Ramos (cell line): ENCODE measurements around the gene DLX1.

Source experiments
- in situ Hi-C: fragments of 300-500 bp; cut with MboI; formaldehyde crosslinking; loops from one replicate; pipeline ENCODE4 v1.14.3; 2022; ENCODE audit warnings: low sequenced_read_pairs; ENCODE audit not compliant: unreplicated experiment

The DLX1 gene

GRCh38 chr2:172095905-172096625, 10.8 kb downstream of the DLX1 start:
- in situ Hi-C loops, result no loop called here

- in situ Hi-C loops, result no loop called here
Measured at GRCh38 chr2:172096626-172097547, 11.6 kb downstream of the DLX1 start.

- in situ Hi-C loops, result no loop called here
Measured at GRCh38 chr2:172097557-172098131, 12.3 kb downstream of the DLX1 start.

GRCh38 chr2:172098287-172098649, 13.0 kb downstream of the DLX1 start:
- in situ Hi-C loops, result no loop called here

- in situ Hi-C loops, result no loop called here
Measured at GRCh38 chr2:172098650-172099471, 13.6 kb downstream of the DLX1 start.

- in situ Hi-C loops, result loop anchor here (10.0 to 25.0 kb wide), 2 partner anchors 505 to 1137 kb away; no protein-coding TSS in a partner anchor
Measured at GRCh38 chr2:172099472-172100079, 14.3 kb downstream of the DLX1 start.

GRCh38 chr2:172100080-172100934, 15.0 kb downstream of the DLX1 start:
- in situ Hi-C loops, result loop anchor here (10.0 to 25.0 kb wide), 2 partner anchors 506 to 1138 kb away; no protein-coding TSS in a partner anchor

GRCh38 chr2:172100935-172101820, 15.9 kb downstream of the DLX1 start:
- in situ Hi-C loops, result loop anchor here (10.0 to 25.0 kb wide), 2 partner anchors 506 to 1139 kb away; no protein-coding TSS in a partner anchor

- in situ Hi-C loops, result loop anchor here (10.0 to 25.0 kb wide), 2 partner anchors 507 to 1140 kb away; no protein-coding TSS in a partner anchor
Measured at GRCh38 chr2:172101821-172102390, 16.6 kb downstream of the DLX1 start.

- in situ Hi-C loops, result loop anchor here (10.0 to 25.0 kb wide), 2 partner anchors 508 to 1140 kb away; no protein-coding TSS in a partner anchor
Measured at GRCh38 chr2:172102391-172103359, 17.4 kb downstream of the DLX1 start, which contains the start of gene DLX2. Gene DLX2, minus strand, starts transcription at chr2:172102900. Its CDS starts 362 bp downstream, at chr2:172102538.

- in situ Hi-C loops, result loop anchor here (10.0 to 25.0 kb wide), 2 partner anchors 509 to 1141 kb away; no protein-coding TSS in a partner anchor
Measured at GRCh38 chr2:172103471-172104272, 18.4 kb downstream of the DLX1 start.

GRCh38 chr2:172105471-172106107, 20.3 kb downstream of the DLX1 start:
- in situ Hi-C loops, result loop anchor here (5.0 to 25.0 kb wide), 3 partner anchors 403 to 1143 kb away; no protein-coding TSS in a partner anchor

- in situ Hi-C loops, result loop anchor here (5.0 to 25.0 kb wide), 3 partner anchors 404 to 1144 kb away; no protein-coding TSS in a partner anchor
Measured at GRCh38 chr2:172106108-172106961, 21.0 kb downstream of the DLX1 start.
